Measurements from ENCODE around the gene SYNPO2. TPM values are rescaled to one million over a fixed set of nuclear protein-coding genes. Genes with fewer than 3 reads are reported as not detected.

SYNPO2 gene
- total RNA-seq, 2 experiments from 2014 or later = 0.22 to 0.41 TPM

DNA sequence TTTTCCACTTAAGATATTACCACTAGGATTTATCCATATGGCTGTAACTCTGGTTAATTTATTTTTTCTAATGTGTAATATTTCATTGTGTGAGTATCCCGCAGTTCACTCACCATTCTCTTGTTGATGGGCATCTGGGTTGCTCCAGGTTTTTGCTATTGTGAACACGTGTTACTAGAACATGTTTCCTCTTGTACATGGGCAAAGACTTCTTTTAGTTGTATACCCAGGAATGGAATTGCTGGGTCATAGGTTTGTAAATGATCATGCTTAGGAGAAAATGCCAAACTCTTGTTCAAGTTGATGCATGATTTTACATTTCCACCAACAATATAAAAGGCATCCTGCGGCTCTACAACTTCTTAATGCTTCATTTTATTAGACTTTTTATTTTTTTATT is 26.8 kb downstream of the SYNPO2 start:
- H3K4me3 Mint-ChIP-seq = no peak overlapping the region
- Histone ChIP-seq H3K4me1 (ENCODE audit: insufficient read depth, low read length) (no peaks in the 10 kb centered on the region), H3K4me3 (ENCODE audit: low read length) (no peak overlapping the region), H3K36me3 (ENCODE audit: insufficient read depth, low read length) (no peaks in the 10 kb centered on the region), H3K27me3 (ENCODE audit: control insufficient read depth in 1 of 2, insufficient read depth in 2 of 2, low read length in 2 of 2) (no peaks in the 10 kb centered on the region), H3K9me3 (ENCODE audit: control insufficient read depth in 1 of 2, insufficient read depth in 1 of 2, low read length in 2 of 2) (no peaks in the 10 kb centered on the region), H3K27ac (ENCODE audit: low read depth in 1 of 2, low read length in 2 of 2) (no peak overlapping the region)
- H3K4me1 Mint-ChIP-seq (ENCODE audit: low read depth) = no peaks in the 10 kb centered on the region
- ChIA-PET POLR2A (no interaction called here), CTCF (no interaction called here)
- H3K27ac Mint-ChIP-seq = no peak overlapping the region
- H3K36me3 Mint-ChIP-seq (ENCODE audit: low read depth) = no peaks in the 10 kb centered on the region
- ATAC-seq (ENCODE audit: poor library complexity) (no peak), DNase-seq (no peak)
- intact Hi-C loops (cut with DNase I, micrococcal nuclease) = no loop called here
- peaks cover 13% of the 10 kb centered on the region for H3K27me3 Mint-ChIP-seq
- TF ChIP-seq, protein P1, sequence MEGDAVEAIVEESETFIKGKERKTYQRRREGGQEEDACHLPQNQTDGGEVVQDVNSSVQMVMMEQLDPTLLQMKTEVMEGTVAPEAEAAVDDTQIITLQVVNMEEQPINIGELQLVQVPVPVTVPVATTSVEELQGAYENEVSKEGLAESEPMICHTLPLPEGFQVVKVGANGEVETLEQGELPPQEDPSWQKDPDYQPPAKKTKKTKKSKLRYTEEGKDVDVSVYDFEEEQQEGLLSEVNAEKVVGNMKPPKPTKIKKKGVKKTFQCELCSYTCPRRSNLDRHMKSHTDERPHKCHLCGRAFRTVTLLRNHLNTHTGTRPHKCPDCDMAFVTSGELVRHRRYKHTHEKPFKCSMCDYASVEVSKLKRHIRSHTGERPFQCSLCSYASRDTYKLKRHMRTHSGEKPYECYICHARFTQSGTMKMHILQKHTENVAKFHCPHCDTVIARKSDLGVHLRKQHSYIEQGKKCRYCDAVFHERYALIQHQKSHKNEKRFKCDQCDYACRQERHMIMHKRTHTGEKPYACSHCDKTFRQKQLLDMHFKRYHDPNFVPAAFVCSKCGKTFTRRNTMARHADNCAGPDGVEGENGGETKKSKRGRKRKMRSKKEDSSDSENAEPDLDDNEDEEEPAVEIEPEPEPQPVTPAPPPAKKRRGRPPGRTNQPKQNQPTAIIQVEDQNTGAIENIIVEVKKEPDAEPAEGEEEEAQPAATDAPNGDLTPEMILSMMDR (IDR thresholded peaks at IDR 0.05) = no peak
- no peaks in the 10 kb centered on the region for H3K9me3 Mint-ChIP-seq

DNA sequence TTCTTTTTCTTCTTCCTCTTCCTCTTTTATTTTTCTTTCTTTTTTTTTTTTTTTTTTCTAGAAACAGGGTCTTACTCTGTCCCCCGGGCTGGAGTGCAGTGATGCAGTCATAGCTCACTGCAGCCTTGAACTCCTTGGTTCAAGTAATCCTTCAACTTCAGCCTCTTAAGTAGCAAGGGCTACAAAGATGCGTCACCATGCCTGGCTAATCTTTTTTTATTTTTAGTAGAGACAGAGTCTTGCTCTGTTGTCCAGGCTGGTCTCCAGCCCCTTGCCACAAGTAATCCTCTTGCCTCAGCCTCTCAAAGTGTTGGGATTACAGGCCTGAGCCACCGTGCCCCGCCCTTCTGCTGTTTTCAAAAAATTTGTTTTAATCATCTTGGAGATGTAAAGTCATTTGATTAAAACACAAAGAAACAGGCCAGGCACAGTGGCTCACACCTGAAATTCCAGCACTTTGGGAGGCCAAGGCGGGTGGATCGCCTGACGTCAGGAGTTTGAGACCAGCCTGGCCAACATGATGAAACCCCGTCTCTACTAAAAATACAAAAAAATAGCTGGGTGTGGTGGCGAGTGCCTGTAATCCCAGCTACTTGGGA is 28.1 kb downstream of the SYNPO2 start:
- Mint-ChIP-seq H3K9me3 (no peaks in the 10 kb centered on the region), H3K27ac (no peak overlapping the region), H3K27me3 (peaks cover 9% of the 10 kb centered on the region), H3K36me3 (ENCODE audit: low read depth) (no peaks in the 10 kb centered on the region), H3K4me3 (no peak overlapping the region), H3K4me1 (ENCODE audit: low read depth) (no peaks in the 10 kb centered on the region)
- ATAC-seq (ENCODE audit: poor library complexity) = no peak
- Histone ChIP-seq H3K4me1 (ENCODE audit: insufficient read depth, low read length) (no peaks in the 10 kb centered on the region), H3K9me3 (ENCODE audit: control insufficient read depth in 1 of 2, insufficient read depth in 1 of 2, low read length in 2 of 2) (no peaks in the 10 kb centered on the region), H3K27me3 (ENCODE audit: control insufficient read depth in 1 of 2, insufficient read depth in 2 of 2, low read length in 2 of 2) (no peaks in the 10 kb centered on the region), H3K4me3 (ENCODE audit: low read length) (no peak overlapping the region), H3K27ac (ENCODE audit: low read depth in 1 of 2, low read length in 2 of 2) (no peak overlapping the region), H3K36me3 (ENCODE audit: insufficient read depth, low read length) (no peaks in the 10 kb centered on the region)
- ChIA-PET POLR2A (no interaction called here), CTCF (no interaction called here)
- no peak for DNase-seq
- intact Hi-C loops (cut with DNase I, micrococcal nuclease) = no loop called here
- TF ChIP-seq, protein P1 (IDR thresholded peaks at IDR 0.05) = no peak

DNA sequence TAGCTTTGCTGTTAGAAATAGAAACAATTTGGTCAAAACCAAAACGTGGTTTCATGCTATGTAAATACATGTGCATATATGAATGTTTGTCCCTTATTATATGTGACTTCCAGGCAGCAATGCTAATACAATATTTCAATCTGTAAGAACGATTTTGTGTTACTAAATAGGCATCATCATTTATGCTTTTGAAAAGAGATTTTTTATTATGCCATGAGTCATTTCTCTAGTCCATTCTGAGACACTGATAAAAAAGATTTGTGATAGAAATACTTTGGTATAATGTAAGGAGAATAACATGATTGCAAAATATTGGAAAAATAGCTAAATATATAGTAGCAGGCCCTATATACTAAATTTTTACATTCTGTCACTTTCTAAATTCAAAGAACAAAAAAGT is 28.9 kb downstream of the SYNPO2 start:
- CTCF ChIA-PET = no interaction called here

More for the DNA sequence above, 28.9 kb downstream of the SYNPO2 start:
- no peak for DNase-seq
- TF ChIP-seq, protein P1 (IDR thresholded peaks at IDR 0.05) = no peak
- intact Hi-C loops (cut with DNase I, micrococcal nuclease) = no loop called here
- H3K36me3 Mint-ChIP-seq (ENCODE audit: low read depth) = no peaks in the 10 kb centered on the region
- no peaks in the 10 kb centered on the region for H3K4me1 Mint-ChIP-seq (ENCODE audit: low read depth)
- H3K27me3 ChIP-seq (ENCODE audit: control insufficient read depth in 1 of 2, insufficient read depth in 2 of 2, low read length in 2 of 2) = no peaks in the 10 kb centered on the region
- no peaks in the 10 kb centered on the region for H3K9me3 Mint-ChIP-seq
- no peak overlapping the region for H3K4me3 ChIP-seq (ENCODE audit: low read length)
- POLR2A ChIA-PET = interaction anchor here (0.7 kb wide), 1 partner anchor 365 kb away, joined by 3 read pairs; no protein-coding TSS in a partner anchor
- no peak overlapping the region for H3K27ac ChIP-seq (ENCODE audit: low read depth in 1 of 2, low read length in 2 of 2)
- H3K27ac Mint-ChIP-seq = no peak overlapping the region
- H3K4me1 ChIP-seq (ENCODE audit: insufficient read depth, low read length) = no peaks in the 10 kb centered on the region
- H3K9me3 ChIP-seq (ENCODE audit: control insufficient read depth in 1 of 2, insufficient read depth in 1 of 2, low read length in 2 of 2) = no peaks in the 10 kb centered on the region
- no peak for ATAC-seq (ENCODE audit: poor library complexity)
- H3K4me3 Mint-ChIP-seq = no peak overlapping the region
- peaks cover 8% of the 10 kb centered on the region for H3K27me3 Mint-ChIP-seq
- H3K36me3 ChIP-seq (ENCODE audit: insufficient read depth, low read length) = no peaks in the 10 kb centered on the region
